GM10248 (cell line): ENCODE measurements around the gene VPS13A.

Experiments used
- CTCF ChIA-PET: fragments of 300-600 bp; sonication (Branson Sonifier 250); formaldehyde crosslinking; extraction: SDS; loops from one replicate; lab custom pipeline; 2021; ENCODE audit warnings: antibody characterized with exemption; lab: Yijun Ruan, JAX
- POLR2A ChIA-PET: fragments of 350-650 bp; sonication (Branson Sonifier 250); formaldehyde crosslinking; extraction: SDS; loops from one replicate; lab custom pipeline; 2020; ENCODE audit warnings: antibody characterized with exemption; lab: Yijun Ruan, JAX
- DNase-seq: peaks from one replicate; pipeline ENCODE4 v3.0.0; 2012; ENCODE audit errors: extremely low spot score
- TF ChIP-seq, protein P1 (sequence below): IDR thresholded peaks from 2 replicates; pipeline ENCODE4 v1.5.1; 2012; ENCODE audit warnings: mild to moderate bottlenecking, low read depth; ENCODE audit errors: extremely low read depth, missing control alignments, control extremely low read depth

Gene VPS13A

DNA sequence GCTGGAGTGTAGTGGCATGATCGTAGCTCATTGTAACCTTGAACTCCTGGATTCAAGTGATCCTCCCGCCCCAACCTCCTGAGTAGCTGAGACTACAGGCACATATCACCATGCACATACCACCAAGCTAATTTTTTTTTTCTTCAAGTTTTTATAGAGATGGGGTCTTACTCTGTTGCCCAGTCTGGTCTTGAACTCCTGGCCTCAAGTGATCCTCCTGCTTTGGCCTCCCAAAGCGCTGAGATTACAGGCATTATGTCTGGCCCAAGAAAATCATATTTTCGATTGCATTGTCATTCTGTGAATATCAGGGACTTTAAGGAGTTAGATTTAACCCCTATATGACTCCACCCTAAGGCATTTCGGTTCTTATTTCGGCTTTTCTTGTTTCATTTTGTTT lies 116.6 kb downstream of the VPS13A start:
- no peak for DNase-seq
- ChIA-PET CTCF (no interaction called here), POLR2A (no interaction called here)
- TF ChIP-seq, protein P1, sequence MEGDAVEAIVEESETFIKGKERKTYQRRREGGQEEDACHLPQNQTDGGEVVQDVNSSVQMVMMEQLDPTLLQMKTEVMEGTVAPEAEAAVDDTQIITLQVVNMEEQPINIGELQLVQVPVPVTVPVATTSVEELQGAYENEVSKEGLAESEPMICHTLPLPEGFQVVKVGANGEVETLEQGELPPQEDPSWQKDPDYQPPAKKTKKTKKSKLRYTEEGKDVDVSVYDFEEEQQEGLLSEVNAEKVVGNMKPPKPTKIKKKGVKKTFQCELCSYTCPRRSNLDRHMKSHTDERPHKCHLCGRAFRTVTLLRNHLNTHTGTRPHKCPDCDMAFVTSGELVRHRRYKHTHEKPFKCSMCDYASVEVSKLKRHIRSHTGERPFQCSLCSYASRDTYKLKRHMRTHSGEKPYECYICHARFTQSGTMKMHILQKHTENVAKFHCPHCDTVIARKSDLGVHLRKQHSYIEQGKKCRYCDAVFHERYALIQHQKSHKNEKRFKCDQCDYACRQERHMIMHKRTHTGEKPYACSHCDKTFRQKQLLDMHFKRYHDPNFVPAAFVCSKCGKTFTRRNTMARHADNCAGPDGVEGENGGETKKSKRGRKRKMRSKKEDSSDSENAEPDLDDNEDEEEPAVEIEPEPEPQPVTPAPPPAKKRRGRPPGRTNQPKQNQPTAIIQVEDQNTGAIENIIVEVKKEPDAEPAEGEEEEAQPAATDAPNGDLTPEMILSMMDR, result no peak

DNA sequence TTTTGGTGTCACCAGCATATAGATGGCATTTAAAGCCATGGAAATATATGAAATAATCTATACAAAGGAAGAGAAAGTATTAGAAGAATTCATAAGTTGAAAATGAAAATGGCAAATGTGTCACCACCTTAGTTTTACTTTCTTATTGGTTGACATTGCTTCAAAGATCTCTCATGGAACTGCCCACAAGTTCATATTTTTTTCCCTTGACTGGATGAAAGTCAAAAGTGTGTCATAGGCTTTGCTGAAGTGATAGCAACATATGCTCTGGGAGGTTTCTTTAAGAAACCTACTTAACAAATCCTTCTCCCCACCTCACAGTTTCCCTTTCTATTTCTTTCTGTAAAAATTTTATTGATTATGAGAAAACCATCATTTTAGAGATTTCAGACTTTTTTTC lies 127.2 kb downstream of the VPS13A start:
- TF ChIP-seq, protein P1, result no peak
- ChIA-PET POLR2A (no interaction called here), CTCF (no interaction called here)
- peak; percentile 14 for DNase-seq

DNA sequence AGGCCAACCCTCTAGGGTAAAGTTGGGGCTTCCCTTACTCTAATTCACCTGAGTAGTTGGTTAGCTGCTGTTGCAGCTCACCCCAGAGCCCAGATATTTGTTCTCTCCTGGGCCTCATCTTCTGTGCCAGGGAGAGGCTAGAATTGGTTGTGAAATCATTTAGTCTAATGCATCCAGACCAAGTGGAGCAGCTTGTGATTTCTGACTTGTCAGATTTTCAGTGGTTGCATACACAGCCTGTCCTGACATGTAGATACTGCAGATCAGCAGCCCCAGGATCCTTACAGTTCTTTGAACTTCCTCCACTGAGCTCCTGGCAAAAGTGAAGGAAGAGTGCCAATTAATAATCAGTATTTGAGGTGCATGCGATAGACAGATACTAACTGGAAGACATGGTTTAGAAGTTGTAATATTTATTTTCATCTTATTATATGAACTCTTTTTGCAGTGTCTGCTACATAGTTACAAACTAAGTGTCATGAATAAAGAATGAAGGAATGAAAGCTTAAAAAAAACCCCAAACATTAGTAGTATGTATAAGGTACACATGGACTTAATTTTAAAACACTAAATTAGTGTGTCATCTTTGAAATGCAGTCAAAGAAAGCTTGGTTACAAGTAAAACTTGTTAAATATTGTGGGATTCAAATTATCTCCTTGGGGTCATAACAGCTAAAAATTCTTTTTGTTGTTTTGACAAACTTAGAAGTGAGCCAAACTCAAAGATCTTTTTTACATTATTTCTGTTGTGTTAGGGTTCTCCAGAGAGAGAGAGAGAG lies 128.5 kb downstream of the VPS13A start:
- ChIA-PET CTCF (interaction anchor here (0.7 to 1.6 kb wide), 7 partner anchors 9 to 38 kb away, joined by 3 to 6 read pairs (median 3); no protein-coding TSS in a partner anchor), POLR2A (no interaction called here)
- no peak for DNase-seq
- TF ChIP-seq, protein P1, result no peak

DNA sequence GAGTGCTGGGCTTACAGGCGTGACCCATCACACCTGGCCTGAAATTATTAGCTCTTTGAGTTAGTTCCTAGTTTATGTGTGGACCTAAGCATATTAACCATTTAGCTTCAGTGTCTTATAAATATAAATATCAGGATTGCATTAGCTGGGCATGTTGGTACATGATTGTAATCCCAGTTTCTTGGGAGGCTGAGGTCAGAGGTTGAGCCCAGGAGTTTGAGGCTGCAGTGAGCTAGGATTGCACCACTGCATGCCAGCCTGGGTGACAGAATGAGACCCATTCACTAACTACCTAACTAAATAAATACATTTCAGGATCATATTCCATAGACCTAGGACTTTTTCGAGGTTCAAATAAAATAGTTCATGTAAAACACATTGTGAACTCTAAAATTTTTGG lies 129.8 kb downstream of the VPS13A start:
- POLR2A ChIA-PET, result no interaction called here
- DNase-seq, result no peak

DNA sequence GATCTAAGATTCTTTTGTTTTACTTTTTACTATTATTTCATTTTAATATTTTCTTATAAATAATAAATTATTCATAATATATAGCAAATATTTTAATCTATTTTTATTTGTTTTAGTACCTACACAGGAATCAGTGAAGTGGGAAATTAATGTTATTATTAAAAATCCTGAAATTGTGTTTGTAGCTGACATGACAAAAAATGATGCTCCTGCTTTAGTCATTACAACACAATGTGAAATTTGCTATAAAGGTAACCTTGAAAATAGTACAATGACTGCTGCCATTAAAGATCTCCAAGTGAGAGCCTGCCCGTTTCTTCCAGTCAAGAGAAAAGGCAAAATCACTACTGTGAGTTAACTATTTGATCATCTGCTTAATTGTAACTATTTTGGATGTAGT lies 138.7 kb downstream of the VPS13A start:
- ChIA-PET POLR2A (no interaction called here), CTCF (no interaction called here)
- TF ChIP-seq, protein P1, result no peak
- no peak for DNase-seq

More for the DNA sequence above, 129.8 kb downstream of the VPS13A start:
- TF ChIP-seq, protein P1, result no peak
- CTCF ChIA-PET, result interaction anchor here (1.3 kb wide), 2 partner anchors 15 to 16 kb away, joined by 3 to 4 read pairs; no protein-coding TSS in a partner anchor

DNA sequence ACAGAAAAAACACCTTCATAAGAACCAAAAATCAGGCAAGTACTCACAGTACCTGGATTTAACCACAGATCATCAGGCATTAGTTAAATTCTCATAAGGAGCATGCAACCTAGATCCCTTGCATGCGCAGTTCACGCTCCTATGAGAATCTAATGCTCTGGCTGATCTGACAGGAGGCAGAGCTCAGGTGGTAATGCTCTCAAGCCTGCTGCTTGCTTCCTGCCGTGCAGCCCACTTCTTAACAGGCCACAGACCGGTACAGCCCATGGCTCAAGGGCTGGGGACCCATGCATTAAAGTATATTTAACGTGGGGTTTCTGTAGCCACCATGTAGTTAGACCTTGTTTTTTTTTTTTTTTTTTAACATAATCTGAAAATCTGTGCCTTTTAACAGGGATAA lies 147.7 kb downstream of the VPS13A start:
- ChIA-PET CTCF (no interaction called here), POLR2A (no interaction called here)
- TF ChIP-seq, protein P1, result no peak
- no peak for DNase-seq
